A673 (cell line): Measurements from ENCODE around the gene IRGC. TPM values are rescaled to one million over a fixed set of nuclear protein-coding genes. Genes with fewer than 3 reads are reported as not detected.

Experiments
- BruUV-seq: library from RNA; stranded (reverse); fragments of 400-500 nt; replicated peaks from 2 replicates; lab custom pipeline; 2021; lab: Mats Ljungman, UMichigan
- CTCF ChIA-PET: fragments of 300-600 bp; sonication (Branson Sonifier 250); formaldehyde crosslinking; loops from one replicate; lab custom pipeline; 2022; ENCODE audit warnings: antibody characterized with exemption; lab: Charles Lee
- POLR2A ChIA-PET: fragments of 300-600 bp; sonication (Branson Sonifier 250); formaldehyde crosslinking; loops from one replicate; lab custom pipeline; 2022; ENCODE audit warnings: antibody characterized with exemption; ENCODE audit not compliant: low non-redundant PET; lab: Charles Lee
- DNase-seq: peaks from one replicate; pipeline ENCODE4 v3.0.0-alpha.2; 2015; ENCODE audit warnings: low spot score
- H3K27ac ChIP-seq: fragments of 200-600 bp; sonication (generic); 2 replicates; pipeline ENCODE4 v1.5.1; 2016; ENCODE audit warnings: mixed run types, low read depth, mild to moderate bottlenecking, mixed read lengths, antibody characterized with exemption, low read length; ENCODE audit not compliant: poor library complexity, severe bottlenecking
- H3K27me3 ChIP-seq: fragments of 200-600 bp; sonication (generic); replicated peaks from 2 replicates; pipeline ENCODE4 v1.6.1; 2017; ENCODE audit warnings: mixed run types, low read depth, mild to moderate bottlenecking, mixed read lengths, antibody characterized with exemption, low read length; ENCODE audit not compliant: insufficient read depth, poor library complexity
- H3K36me3 ChIP-seq: fragments of 200-600 bp; sonication (generic); 2 replicates; pipeline ENCODE4 v1.6.1; 2016; ENCODE audit warnings: mixed run types, mild to moderate bottlenecking, mixed read lengths, antibody characterized with exemption, low read length; ENCODE audit not compliant: insufficient read depth, poor library complexity, severe bottlenecking
- H3K4me1 ChIP-seq: fragments of 200-600 bp; sonication (generic); 2 replicates; pipeline ENCODE4 v1.6.1; 2017; ENCODE audit warnings: mixed run types, mild to moderate bottlenecking, mixed read lengths, antibody characterized with exemption, low read length; ENCODE audit not compliant: insufficient read depth, poor library complexity, severe bottlenecking
- H3K4me3 ChIP-seq: fragments of 200-600 bp; sonication (generic); 2 replicates; pipeline ENCODE4 v1.5.1; 2016; ENCODE audit warnings: low read depth, mixed run types, mild to moderate bottlenecking, mixed read lengths, low read length; ENCODE audit not compliant: poor library complexity, severe bottlenecking
- H3K9me3 ChIP-seq: fragments of 200-600 bp; sonication (generic); 2 replicates; pipeline ENCODE4 v1.6.1; 2016; ENCODE audit warnings: mixed run types, low read depth, mild to moderate bottlenecking, mixed read lengths, antibody characterized with exemption, low read length; ENCODE audit not compliant: poor library complexity, severe bottlenecking
- EZH2 ChIP-seq: fragments of 200-600 bp; sonication (generic); IDR thresholded peaks from 2 replicates; pipeline ENCODE4 v1.6.1; 2017; ENCODE audit warnings: borderline replicate concordance, low read depth, mild to moderate bottlenecking, mixed read lengths, antibody characterized with exemption, low read length; ENCODE audit not compliant: poor library complexity, severe bottlenecking
- intact Hi-C: fragments of 100-400 bp; cut with micrococcal nuclease; formaldehyde crosslinking; loops from one replicate; pipeline ENCODE4 v1.10.0; 2022; ENCODE audit not compliant: unreplicated experiment
- total RNA-seq: library from RNA; stranded (reverse); gene quantifications from 2 replicates; pipeline ENCODE4 v1.2.3, GENCODE V29; 2021
- TF ChIP-seq, protein P1 (sequence below): fragments of 300-800, 200-600 bp; sonication (generic); conservative IDR thresholded peaks from 2 replicates; pipeline ENCODE4 v1.5.1; 2017; ENCODE audit warnings: low read depth, mild to moderate bottlenecking, antibody characterized with exemption, low read length, moderate library complexity, mixed read lengths

IRGC gene
- total RNA-seq, 1 experiment from 2014 or later = not detected

DNA sequence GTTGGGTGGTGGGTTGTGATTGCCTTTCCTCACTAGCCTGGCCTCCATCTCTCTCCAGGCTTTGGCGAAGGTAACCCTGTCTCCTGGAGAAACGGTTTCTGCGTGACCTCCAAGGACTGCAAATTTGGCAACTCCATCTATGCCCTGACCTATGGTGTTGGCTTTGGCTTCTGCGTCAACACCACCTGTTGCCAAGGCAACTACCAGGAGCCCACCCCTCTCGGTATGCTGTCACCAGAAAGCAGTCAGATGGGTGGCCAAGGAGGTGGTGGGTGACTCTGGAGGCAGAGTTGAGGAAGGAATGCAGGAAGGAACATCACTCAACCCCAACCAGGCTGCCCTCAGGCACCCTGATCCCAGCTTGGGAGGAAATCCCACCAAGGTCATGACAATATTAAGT is 18.6 kb upstream of the IRGC start:
- no peaks in the 10 kb centered on the region for H3K9me3 ChIP-seq
- H3K36me3 ChIP-seq = no peaks in the 10 kb centered on the region
- H3K27ac ChIP-seq = no peak overlapping the region
- no peak for TF ChIP-seq EZH2
- TF ChIP-seq, protein P1, sequence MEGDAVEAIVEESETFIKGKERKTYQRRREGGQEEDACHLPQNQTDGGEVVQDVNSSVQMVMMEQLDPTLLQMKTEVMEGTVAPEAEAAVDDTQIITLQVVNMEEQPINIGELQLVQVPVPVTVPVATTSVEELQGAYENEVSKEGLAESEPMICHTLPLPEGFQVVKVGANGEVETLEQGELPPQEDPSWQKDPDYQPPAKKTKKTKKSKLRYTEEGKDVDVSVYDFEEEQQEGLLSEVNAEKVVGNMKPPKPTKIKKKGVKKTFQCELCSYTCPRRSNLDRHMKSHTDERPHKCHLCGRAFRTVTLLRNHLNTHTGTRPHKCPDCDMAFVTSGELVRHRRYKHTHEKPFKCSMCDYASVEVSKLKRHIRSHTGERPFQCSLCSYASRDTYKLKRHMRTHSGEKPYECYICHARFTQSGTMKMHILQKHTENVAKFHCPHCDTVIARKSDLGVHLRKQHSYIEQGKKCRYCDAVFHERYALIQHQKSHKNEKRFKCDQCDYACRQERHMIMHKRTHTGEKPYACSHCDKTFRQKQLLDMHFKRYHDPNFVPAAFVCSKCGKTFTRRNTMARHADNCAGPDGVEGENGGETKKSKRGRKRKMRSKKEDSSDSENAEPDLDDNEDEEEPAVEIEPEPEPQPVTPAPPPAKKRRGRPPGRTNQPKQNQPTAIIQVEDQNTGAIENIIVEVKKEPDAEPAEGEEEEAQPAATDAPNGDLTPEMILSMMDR = no peak
- no peak for DNase-seq
- ChIA-PET CTCF (no interaction called here), POLR2A (no interaction called here)
- no peaks in the 10 kb centered on the region for H3K27me3 ChIP-seq
- no peaks in the 10 kb centered on the region for H3K4me1 ChIP-seq
- intact Hi-C loops = no loop called here
- H3K4me3 ChIP-seq = no peak overlapping the region
- no TSS peak for BruUV-seq

GRCh38 chr19:43699506-43700394 is 16.1 kb upstream of the IRGC start:
- ChIA-PET POLR2A (no interaction called here), CTCF (interaction anchor here (1.0 kb wide), 1 partner anchor 30 kb away, joined by 3 read pairs; the partner anchor contains the start of gene PLAUR)
- H3K4me3 ChIP-seq = peak overlapping the region; percentile 29
- no peaks in the 10 kb centered on the region for H3K36me3 ChIP-seq
- TF ChIP-seq, protein P1 = peak; percentile 27; the same call in 1 of the 2 replicates
- TF ChIP-seq EZH2 = no peak
- peak; percentile 49 for DNase-seq
- intact Hi-C loops = no loop called here
- BruUV-seq = no TSS peak
- no peak overlapping the region for H3K27ac ChIP-seq
- no peaks in the 10 kb centered on the region for H3K27me3 ChIP-seq
- H3K4me1 ChIP-seq = no peaks in the 10 kb centered on the region
- no peaks in the 10 kb centered on the region for H3K9me3 ChIP-seq

- Histone ChIP-seq H3K36me3 (no peaks in the 10 kb centered on the region), H3K27me3 (no peaks in the 10 kb centered on the region), H3K4me3 (no peak overlapping the region), H3K27ac (no peak overlapping the region), H3K4me1 (no peaks in the 10 kb centered on the region), H3K9me3 (no peaks in the 10 kb centered on the region)
- no TSS peak for BruUV-seq
- TF ChIP-seq, protein P1 = no peak
- no peak for TF ChIP-seq EZH2
- POLR2A ChIA-PET = no interaction called here
- intact Hi-C loops = no loop called here
- DNase-seq = peak; percentile 21
- CTCF ChIA-PET = no interaction called here
Observed at GRCh38 chr19:43700395-43701000, 15.4 kb upstream of the IRGC start.
